Body of pancreas (tissue), 4 donors: ENCODE measurements around the gene SNX4. TPM values are rescaled to one million over a fixed set of nuclear protein-coding genes. Genes with fewer than 3 reads are reported as not detected.

Source experiments
- ATAC-seq: fragments of 150-250 bp; one replicate; pipeline ENCODE4 v1.9.1; 2016
- DNase-seq, 4 donors: peaks; one replicate each; pipeline ENCODE4 v3.0.0-alpha.2; 2019
- H3K27ac ChIP-seq, 4 donors: fragments of 200-600 bp; sonication (generic); 1 replicate in 3 of 4; 2 replicates in 1 of 4; pipeline versions ENCODE4 v1.5.1 to v1.6.1; 2016 to 2019; ENCODE audit warnings: mild to moderate bottlenecking in 1 of 4, mixed read lengths in 1 of 4, moderate library complexity in 1 of 4
- H3K27me3 ChIP-seq, 2 donors: fragments of 200-600 bp; sonication (generic); one replicate each; pipeline ENCODE4 v1.6.0; 2016; ENCODE audit warnings: mild to moderate bottlenecking in 1 of 2
- H3K36me3 ChIP-seq, 2 donors: fragments of 200-600 bp; sonication (generic); replicated peaks in 1 of 2; 2 replicates each; pipeline ENCODE4 v1.5.1; 2016; ENCODE audit warnings: low read depth in 2 of 2; ENCODE audit not compliant: insufficient read depth in 1 of 2
- H3K4me1 ChIP-seq: fragments of 200-600 bp; sonication (generic); one replicate; pipeline ENCODE4 v1.6.0; 2016
- H3K4me3 ChIP-seq, 2 donors: fragments of 200-600 bp; sonication (generic); 1 replicate in 1 of 2; 2 replicates in 1 of 2; pipeline ENCODE4 v1.5.1; 2016 to 2019
- H3K9me3 ChIP-seq, 3 donors: fragments of 200-600 bp; sonication (generic); 1 replicate in 2 of 3; 2 replicates in 1 of 3; pipeline ENCODE4 v1.5.1; 2016
- CTCF ChIP-seq, 7 experiments: fragments of 450-650 bp in 4 of 7; fragments of 200-600 bp in 3 of 7; sonication (generic) in 3 of 7; IDR thresholded peaks; one replicate each; pipeline ENCODE4 v1.5.1; 2016 to 2019; ENCODE audit warnings: antibody characterized with exemption in 7 of 7
- POLR2A ChIP-seq, 3 donors: fragments of 450-650 bp; IDR thresholded peaks; one replicate each; pipeline ENCODE4 v1.6.1; 2016; ENCODE audit warnings: antibody characterized with exemption in 3 of 3, mild to moderate bottlenecking in 2 of 3
- WGBS, 2 donors: methylation state at CpG; one replicate each; pipeline ENCODE4 v1.1.5; 2017; 5-methylcytosine and 5-hydroxymethylcytosine counted together
- intact Hi-C: fragments of 100-400 bp; cut with DNase I; formaldehyde crosslinking; loops from one replicate; pipeline ENCODE4 v1.15.1; 2023
- total RNA-seq, 2 donors: library from RNA; depleted of rRNA; stranded (reverse); fragments of >200 nt; gene quantifications; one replicate each; pipeline ENCODE4 v1.1.0, GENCODE V29; 2016

The SNX4 gene
- 10 to 100 TPM; 32.3 to 38.4 TPM for total RNA-seq

- Histone ChIP-seq H3K4me1 (peaks cover 22% of the 10 kb centered on the region), H3K36me3 (no peaks in the 10 kb centered on the region), H3K27me3 (no peaks in the 10 kb centered on the region), H3K27ac (peak within 1 kb of the TSS; percentile 65 to 94 (median 83)), H3K9me3 (no peaks in the 10 kb centered on the region), H3K4me3 (peak within 1 kb of the TSS; percentile 88 to 97)
- WGBS, 2 donors: 0 to 1% methylated on average over 36 to 62 of the region's 65 CpGs
- peak; percentile 98 for ATAC-seq
- DNase-seq: peak; percentile 94 to 98 (median 97)
- intact Hi-C loops: no loop called here
- TF ChIP-seq CTCF (IDR thresholded peaks at IDR 0.05) (peak in 1 of 7 experiments; percentile 18), POLR2A (IDR thresholded peaks at IDR 0.05) (peak; percentile 75 to 92 (median 91))
Observed at GRCh38 chr3:125519678-125520562, at the start of gene SNX4. SNX4 (minus strand) TSS chr3:125520202; CDS start chr3:125520172, 30 bp downstream.

- WGBS, 2 donors: 90 to 94% methylated on average over 1 of the region's 1 CpG
- no peak for TF ChIP-seq CTCF (IDR thresholded peaks at IDR 0.05)
- no peak for TF ChIP-seq POLR2A (IDR thresholded peaks at IDR 0.05)
- ATAC-seq: no peak
Observed at GRCh38 chr3:125556314-125556713, 36.3 kb upstream of the SNX4 start.

GRCh38 chr3:125552401-125552800, 32.4 kb upstream of the SNX4 start:
- TF ChIP-seq CTCF (IDR thresholded peaks at IDR 0.05) (no peak), POLR2A (IDR thresholded peaks at IDR 0.05) (no peak)

More at GRCh38 chr3:125556314-125556713, 36.3 kb upstream of the SNX4 start:
- intact Hi-C loops: no loop called here
- H3K4me3 ChIP-seq: no peak overlapping the region
- DNase-seq: no peak
- H3K36me3 ChIP-seq: peaks cover 0 to 7% of the 10 kb centered on the region in 2 donors
- no peak overlapping the region for H3K27ac ChIP-seq
- H3K27me3 ChIP-seq: no peaks in the 10 kb centered on the region
- no peaks in the 10 kb centered on the region for H3K4me1 ChIP-seq
- no peaks in the 10 kb centered on the region for H3K9me3 ChIP-seq

GRCh38 chr3:125528920-125529319, 8.9 kb upstream of the SNX4 start:
- intact Hi-C loops: no loop called here

More at GRCh38 chr3:125552401-125552800, 32.4 kb upstream of the SNX4 start:
- Histone ChIP-seq H3K9me3 (no peaks in the 10 kb centered on the region), H3K27ac (no peak overlapping the region), H3K27me3 (no peaks in the 10 kb centered on the region), H3K36me3 (no peaks in the 10 kb centered on the region), H3K4me3 (no peak overlapping the region), H3K4me1 (no peaks in the 10 kb centered on the region)
- DNase-seq (no peak), ATAC-seq (no peak)
- intact Hi-C loops: no loop called here
- WGBS, 2 donors: 96% methylated on average over 4 of the region's 4 CpGs

More at GRCh38 chr3:125528920-125529319, 8.9 kb upstream of the SNX4 start:
- Histone ChIP-seq H3K4me3 (no peak overlapping the region), H3K36me3 (peaks cover 0 to 3% of the 10 kb centered on the region in 2 donors), H3K9me3 (no peaks in the 10 kb centered on the region), H3K27me3 (no peaks in the 10 kb centered on the region), H3K27ac (no peak overlapping the region), H3K4me1 (no peaks in the 10 kb centered on the region)
- ATAC-seq (no peak), DNase-seq (no peak)
- TF ChIP-seq CTCF (IDR thresholded peaks at IDR 0.05): no peak
- no peak for TF ChIP-seq POLR2A (IDR thresholded peaks at IDR 0.05)
